HL-60/S4 (cell line): ENCODE data around the gene POLDIP3.

ENCODE experiments used
- in situ Hi-C: fragments of 300-500 bp; cut with MboI; formaldehyde crosslinking; loops from 2 replicates; pipeline ENCODE4 v1.14.3; 2022; ENCODE audit warnings: low sequenced_read_pairs

The POLDIP3 gene

GRCh38 chr22:42614312-42615091 is at the start of gene POLDIP3:
POLDIP3 (minus strand) TSS chr22:42614883; CDS start chr22:42614857, 26 bp downstream.
- in situ Hi-C loops, result no loop called here

- in situ Hi-C loops, result no loop called here
Measured at GRCh38 chr22:42661985-42662831, 47.5 kb upstream of the POLDIP3 start.

- in situ Hi-C loops, result no loop called here
Measured at GRCh38 chr22:42656578-42656977, 41.9 kb upstream of the POLDIP3 start.

- in situ Hi-C loops, result no loop called here
Measured at GRCh38 chr22:42655693-42656092, 41.0 kb upstream of the POLDIP3 start.

- in situ Hi-C loops, result no loop called here
Measured at GRCh38 chr22:42654436-42655073, 39.9 kb upstream of the POLDIP3 start.

GRCh38 chr22:42653999-42654398 is 39.3 kb upstream of the POLDIP3 start:
- in situ Hi-C loops, result no loop called here

- in situ Hi-C loops, result no loop called here
Measured at GRCh38 chr22:42651134-42651533, 36.5 kb upstream of the POLDIP3 start.

- in situ Hi-C loops, result no loop called here
Measured at GRCh38 chr22:42649246-42650099, 34.8 kb upstream of the POLDIP3 start, which contains the start of gene CYB5R3. CYB5R3 (minus strand) TSS chr22:42649392; CDS start chr22:42649315, 77 bp downstream.

- in situ Hi-C loops, result no loop called here
Measured at GRCh38 chr22:42648368-42649245, 33.9 kb upstream of the POLDIP3 start.

- in situ Hi-C loops, result no loop called here
Measured at GRCh38 chr22:42648017-42648367, 33.3 kb upstream of the POLDIP3 start.

GRCh38 chr22:42646569-42647525 is 32.2 kb upstream of the POLDIP3 start:
- in situ Hi-C loops, result no loop called here

GRCh38 chr22:42645938-42646568 is 31.4 kb upstream of the POLDIP3 start:
- in situ Hi-C loops, result no loop called here

- in situ Hi-C loops, result no loop called here
Measured at GRCh38 chr22:42645341-42645937, 30.8 kb upstream of the POLDIP3 start.

GRCh38 chr22:42644422-42645340 is 30.0 kb upstream of the POLDIP3 start:
- in situ Hi-C loops, result no loop called here

- in situ Hi-C loops, result no loop called here
Measured at GRCh38 chr22:42643634-42644421, 29.1 kb upstream of the POLDIP3 start.
